Kidney glomerular epithelial cell (primary cell): ENCODE results near the gene KCNT1.

Source experiments
- DNase-seq: peaks from one replicate; lab custom pipeline; 2025; lab: John Stamatoyannopoulos, UW

KCNT1 gene

DNA sequence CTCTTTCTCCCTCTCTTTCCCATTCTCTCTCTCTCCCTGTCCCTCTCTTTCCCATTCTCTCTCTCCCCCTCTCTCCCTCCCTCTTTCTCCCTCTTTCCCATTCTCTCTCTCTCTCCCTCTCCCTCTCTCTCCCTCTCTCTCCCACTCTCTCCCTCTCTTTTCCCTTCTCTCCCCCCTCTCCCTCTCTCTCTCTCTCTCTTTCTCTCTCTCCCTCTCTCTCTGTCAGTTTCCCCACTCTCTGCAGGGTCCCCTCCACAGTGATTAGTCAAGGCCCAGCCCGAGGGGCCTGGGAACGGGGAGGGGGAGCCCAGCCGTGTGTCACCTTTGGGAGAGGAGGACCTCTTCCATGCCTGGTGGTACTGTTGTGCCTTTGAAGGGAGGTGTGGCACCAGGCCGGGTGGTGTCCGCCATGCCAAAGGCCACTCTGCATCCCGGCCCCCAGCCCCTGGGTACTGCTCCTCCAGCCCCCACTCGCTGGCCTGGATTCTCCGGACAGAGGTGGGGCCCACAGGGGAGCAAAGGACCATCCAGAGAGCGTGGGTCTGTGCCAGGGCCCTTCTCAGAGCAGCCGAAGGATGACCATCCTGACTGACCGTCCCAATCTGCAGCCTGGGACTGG, 25.4 kb downstream of the KCNT1 start:
- no peak for DNase-seq

DNA sequence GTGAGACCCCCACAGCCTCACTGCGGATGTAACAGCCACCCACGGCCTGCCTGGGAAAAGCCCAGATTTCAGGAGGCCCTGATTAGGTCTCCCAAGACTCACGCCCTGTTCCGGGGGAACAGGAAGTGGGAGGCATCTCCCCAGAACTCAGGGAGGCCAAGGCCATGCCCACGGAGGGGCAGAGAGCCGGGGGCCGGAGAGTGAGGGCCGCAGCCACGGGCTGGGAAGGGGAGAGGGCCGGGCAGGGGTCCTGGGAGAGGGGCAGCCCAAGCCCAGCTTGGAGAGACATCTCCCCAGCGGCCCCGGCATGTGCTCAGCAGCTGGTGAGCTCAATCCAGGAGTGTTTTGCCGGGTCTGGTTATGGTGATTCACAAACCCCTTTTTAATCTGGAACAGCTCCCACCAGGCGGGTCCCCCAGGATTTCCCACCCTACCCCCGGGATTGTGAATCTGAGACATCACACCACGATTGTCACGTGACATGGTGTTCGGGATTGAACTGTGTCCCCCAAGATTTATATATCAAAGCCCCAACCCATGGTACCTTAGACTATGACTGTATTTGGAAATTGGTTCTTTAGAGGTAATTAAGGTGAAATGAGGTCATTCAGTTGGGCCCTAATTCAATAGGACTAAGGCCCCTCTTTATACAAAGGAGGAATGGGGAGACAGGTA, 26.6 kb downstream of the KCNT1 start:
- DNase-seq, result no peak

DNA sequence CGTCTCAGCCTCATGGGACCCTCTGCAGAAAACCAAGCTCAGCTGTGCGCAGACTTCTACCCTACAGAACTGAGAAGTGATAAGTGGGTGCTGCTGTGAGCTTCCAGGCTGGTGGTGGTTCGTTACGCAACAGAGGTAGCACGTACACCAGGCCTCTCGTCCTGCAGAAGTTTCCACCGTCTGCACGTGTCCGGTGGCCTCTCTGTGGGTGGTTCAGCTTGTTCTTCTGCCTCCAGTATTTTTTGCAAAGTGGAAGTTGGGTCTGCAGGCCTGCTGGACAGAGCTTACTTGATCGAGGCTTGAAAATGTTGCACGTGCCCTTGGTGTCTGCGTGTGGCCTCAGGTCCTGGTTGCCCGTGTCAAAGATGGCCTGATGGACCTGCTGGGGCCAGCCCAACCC, 27.5 kb downstream of the KCNT1 start:
- no peak for DNase-seq

DNA sequence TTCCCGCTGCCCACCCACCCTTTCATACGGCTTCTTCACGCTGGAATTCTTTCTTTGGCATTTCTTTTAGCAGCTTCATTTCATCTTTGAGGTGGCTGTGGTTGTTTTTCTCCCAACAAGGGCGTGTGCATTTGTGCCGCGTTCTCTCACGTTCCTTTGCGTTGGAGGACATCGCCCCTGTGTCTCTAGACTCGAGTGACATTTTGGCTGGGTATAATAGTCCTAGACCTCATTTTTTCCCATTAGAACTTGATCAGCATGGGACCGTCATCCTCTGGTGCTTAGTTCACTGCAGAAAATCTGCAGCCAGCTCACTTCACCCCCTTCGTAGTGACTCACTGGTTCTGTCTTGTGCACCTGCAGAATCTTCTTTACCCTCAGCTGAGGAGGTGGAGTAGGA, 29.5 kb downstream of the KCNT1 start:
- DNase-seq, result no peak

DNA sequence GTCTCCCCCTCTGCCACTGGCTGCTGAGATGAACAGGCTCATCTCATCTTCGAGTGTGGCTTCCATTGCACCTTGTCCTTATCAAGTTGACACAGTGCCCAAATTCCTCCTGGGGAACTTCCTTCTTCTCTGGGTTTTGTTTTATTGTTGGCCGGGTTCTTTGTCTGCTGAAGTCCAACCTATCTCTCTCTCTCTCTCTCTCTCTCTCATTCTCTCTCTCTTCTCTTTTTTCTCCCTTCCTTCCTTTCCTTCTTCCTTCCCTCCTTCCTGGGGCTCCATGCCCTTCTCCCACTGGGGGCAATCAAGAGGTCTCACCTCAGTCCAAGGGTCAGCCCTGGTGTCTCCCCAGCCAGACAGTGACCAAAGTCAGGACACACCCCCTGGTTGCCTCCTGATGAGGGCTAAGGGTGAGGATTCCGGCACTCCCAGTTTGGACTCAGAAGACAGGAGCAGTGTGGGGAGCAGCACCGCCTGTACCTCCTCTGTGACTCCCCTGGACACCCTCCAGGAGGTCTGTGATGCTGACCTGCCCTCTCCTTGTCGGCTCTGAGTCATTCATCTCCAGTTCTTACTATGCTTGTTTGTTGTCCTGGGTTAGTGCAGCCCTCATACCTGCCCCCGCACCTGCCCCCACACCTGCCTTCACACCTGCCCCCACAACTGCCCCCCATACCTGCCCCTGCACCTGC, 30.7 kb downstream of the KCNT1 start:
- no peak for DNase-seq

DNA sequence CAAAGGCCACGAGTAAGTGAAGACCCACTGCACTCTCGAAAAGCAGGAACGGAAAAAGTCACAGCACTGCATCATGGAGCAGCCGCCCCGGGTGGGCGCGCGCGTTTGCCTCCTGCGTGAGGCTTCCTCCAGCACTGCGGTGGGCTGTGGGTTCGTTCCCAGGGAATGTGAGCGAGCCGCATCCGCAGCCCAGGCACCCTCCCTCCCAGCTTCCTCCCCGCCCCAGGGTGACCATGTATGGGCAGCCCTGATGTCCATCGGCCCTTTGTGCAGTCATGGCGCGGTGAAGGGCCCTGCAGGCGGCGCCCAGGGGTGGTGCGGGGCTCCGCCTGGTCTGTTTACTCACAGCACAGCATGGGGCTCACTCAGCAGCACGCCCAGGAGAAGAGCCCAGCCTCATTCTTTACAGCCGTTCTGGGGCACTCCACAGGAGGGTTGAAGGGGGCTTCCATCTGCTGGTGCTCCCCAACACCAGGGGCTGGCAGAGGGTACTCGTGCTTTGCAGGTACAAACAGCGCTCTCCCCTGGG, 32.7 kb downstream of the KCNT1 start:
- no peak for DNase-seq

DNA sequence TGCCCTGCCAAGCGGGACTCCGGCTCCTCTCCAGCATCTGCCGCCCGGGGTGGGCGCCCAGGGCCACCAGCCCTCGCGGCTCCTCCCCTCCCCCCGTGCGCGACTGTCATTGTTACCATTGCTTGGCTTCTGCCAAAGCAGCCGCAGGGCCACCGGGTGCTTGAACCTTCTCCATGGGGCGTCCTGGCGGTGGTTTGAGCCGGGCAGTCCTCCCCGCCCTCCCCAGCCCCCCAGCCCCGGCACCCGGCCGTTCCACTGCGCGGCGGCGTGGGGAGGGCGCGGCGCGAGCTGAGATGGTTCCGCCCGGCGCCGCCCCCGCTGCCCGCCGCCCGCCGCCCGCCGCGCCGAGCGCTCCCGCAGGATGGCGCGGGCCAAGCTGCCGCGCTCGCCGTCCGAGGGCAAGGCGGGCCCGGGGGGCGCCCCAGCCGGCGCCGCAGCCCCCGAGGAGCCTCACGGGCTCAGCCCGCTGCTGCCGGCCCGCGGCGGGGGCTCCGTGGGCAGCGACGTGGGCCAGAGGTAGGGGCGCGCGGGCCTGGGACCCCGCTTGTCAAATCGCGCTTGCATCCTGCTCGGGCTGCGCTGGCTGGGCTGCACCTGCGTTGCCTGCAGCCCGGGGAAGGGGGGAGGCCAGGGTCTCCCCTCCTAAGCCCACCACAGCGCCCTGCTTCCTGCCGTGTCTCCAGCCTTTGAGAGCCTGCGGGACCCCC, 34.4 kb downstream of the KCNT1 start:
- DNase-seq, result no peak

DNA sequence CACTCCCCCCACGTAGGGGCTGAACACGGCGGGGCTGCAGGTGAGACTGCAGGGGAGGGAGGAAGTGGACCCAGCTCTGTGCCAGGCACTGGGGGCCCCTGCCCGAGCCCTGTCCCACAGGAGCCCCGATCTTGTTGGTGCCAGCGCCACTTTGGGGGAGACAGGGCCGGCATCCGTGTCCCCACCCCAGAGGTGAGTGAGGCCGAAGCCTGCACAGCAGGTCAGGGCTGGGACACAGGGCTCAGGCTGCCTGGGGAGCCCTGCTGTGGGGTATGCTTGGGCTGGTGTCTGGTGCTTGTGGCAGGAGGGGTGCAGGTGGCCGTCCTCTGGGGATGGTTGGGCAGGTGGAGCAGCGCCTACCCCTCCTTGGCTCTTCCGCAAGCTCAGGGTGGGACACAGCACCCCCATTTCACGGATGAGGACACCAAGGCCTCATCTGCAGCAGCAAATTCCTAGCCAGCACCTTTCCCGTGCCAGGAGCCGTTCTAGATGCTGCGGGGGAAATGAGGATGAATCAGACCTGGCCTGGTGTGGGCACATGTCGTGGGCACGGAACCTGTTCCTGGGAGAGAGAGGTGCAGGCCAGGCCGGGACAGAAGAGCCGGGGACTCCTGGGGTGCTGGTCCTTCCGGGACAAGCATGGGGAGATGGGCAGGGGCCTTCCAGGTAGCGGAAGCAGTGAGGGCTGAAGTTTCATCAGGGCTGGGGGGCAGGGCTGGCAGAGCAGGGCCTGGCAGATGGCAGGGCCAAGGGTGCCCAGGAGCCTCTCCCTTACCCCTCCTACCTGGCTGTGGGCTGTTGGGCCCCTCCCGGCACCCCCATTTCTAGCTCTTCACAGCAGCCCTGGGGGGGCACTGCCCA, 35.2 kb downstream of the KCNT1 start:
- DNase-seq, result no peak

DNA sequence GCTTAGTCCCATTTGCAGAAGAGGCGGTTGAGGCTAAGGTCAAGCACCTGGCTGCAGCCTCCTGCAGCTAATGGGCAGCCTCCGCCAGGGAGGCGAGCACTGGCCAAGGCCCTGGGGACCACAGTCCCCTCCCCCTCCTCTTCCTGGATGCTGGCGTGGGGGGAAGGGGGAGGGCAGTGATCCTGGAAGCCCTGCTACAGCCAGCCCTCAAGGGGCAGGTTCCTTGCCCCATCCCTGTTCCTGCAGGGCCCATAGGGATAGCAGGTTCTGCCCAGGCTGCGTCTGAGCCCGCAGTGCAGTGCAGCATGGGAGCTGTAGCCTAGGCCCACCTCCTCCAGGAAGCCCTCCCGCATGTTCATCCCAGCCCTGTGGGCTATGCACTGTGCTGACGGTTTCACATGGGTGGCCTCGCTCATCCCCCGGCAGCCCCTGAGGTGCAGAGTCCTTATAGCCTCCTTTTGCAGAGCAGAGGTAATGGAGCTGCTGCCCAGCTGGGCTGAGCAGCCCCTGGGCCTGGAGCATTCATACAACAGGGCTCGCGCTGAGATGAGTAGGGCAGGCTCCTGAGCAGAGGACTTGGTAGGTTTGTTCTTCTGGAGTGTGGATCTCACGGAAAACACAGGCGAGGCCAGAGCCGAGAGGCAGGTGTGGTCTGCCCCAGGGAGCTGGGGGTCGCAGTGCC, 36.0 kb downstream of the KCNT1 start:
- no peak for DNase-seq

DNA sequence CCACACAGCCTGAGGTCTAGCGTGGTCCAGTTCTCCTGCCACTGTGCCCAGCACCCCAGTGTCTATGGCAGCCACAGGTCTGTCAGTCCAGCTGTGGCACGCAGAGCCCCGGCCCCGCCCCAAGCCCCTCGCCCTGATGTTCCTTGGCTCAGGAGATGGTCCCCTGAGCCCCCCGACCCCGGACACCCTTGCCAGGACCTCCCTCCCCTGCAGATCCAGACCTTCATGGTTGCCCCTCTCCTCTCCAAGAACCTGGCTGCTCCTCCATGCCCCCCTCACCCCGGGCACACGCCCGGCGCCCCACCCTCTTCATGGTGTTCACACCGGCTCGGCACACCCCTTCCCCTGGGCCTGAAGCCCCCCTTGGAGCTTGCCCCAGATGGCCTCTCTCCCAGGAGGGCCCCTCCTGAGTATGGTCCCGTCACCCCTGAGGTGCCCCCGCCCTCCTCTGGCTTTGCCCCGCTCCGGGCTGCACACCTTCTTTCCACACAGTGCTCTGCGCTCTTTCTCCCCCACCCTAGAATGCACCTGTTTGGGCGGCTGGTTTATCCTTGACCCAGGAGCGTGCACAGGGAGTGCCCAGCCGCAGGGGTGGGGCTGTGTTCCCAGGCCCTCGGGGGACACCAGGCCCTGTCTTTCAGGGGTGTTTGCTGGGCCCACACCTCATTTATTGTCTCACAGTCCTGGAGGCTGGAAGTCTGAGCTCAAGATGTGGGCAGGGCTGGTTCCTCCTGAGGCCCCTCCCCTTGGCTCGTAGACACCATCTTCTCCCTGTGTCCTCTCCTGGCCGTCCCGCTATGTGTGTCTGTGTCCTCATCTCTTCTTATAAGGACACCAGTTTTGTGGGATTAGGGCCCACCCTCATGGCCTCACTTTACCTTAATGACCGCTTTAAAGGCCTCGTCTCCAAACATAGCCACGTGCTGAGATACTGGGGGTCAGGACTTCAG, 37.6 kb downstream of the KCNT1 start:
- DNase-seq, result no peak

DNA sequence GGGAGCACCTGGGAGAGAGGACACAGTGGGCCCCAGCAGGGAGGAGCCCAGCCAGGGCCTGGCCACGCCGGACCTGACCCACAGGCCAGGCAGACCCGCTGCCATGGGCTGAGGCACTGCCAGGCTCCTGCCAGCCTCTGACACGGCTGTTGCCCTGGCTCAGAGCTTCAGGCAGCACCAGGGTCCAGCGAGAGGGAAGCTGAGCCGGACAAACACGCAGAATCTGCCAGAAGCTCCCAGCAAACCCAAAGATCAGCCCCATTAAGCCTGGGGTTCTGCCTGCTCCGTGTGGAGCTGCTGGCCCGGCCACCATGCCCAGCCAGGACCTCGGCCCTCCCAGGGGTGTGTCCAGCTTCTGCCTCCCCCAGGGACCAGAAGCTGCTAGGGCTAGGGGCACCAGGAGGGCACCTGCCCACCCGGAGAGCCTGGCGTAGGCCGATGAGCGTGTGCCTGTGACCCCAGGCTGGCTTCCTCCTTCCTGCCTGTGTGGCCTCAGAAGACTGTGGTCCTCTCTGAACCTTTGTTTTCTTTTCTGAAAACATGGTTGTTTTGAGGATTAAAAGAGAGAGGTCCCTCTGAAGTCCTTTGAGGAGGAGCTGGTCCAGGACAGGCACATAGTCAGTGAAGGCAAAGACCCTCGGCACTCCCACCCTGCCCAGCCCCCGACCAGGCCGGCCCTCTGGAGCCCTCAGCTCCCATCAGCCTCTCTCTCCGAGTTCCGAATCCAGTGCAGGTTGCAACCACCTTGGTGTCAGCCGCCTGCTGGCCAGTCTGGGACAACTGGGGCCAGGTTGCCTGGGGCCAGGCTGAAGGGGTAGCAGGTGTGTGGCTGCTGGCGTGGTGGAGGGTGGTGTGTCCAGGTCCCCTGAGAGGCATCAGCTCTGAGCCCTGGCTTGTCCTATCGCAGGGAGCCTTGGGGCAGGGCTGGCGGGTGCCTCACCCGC, 39.6 kb downstream of the KCNT1 start:
- DNase-seq, result no peak

DNA sequence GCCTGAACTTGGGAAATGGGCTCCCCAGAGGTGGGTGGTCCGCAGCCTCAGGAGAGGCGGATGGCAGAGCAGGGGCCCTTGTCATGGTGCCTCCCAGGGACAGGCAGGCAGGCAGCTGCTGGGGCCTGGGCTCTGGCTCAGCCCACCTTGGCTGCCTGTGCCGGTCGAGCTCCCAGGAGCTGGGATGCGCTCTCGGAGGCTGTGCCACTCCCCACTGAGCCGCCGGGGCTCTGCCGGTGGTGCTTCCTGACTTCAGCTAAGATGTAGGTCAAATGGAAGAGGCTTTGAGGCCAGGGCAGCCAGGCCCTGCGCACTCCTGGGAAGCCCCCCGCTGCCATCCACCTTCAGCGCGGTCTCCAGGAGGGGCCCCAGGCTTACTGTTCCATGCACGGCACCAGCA, 41.0 kb downstream of the KCNT1 start:
- DNase-seq, result no peak

DNA sequence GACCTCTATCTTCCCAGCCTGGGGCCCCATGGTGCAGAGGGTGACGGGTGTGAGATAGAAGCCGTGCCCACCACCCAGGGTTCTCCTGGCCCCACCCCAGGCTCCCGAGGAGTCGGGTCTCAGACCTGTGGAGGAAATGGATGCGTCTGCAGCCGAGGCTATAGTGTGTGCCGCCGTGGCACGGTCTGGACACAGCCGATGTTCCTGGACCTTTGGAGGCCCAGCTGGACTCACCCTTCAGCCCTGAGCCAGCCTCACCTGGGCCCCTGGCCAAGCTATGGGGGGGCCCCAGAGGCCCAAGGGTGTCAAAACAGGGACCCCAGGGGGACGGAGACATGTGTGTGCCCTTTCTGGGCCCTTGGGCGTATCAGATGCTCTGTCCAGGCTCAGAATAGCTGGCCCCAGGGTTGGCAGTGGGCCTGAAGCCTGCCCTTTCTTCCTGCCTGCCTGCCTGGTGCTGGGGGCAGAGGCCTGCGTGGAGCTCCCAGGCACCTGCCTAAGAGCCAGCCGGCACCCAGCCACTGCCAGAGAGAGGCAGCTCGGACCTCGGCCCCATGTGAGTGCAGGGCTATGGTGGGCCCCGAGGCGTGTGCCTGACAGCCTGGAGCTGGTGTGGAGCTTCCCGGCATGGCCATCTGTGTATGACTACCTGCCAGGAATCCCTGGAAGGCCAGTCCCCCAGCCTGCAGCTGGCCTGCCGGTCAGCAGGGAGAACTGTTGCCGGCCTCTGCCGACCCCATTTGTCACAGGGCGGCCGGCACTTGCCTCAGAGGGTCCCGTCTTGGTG, 41.8 kb downstream of the KCNT1 start:
- no peak for DNase-seq

DNA sequence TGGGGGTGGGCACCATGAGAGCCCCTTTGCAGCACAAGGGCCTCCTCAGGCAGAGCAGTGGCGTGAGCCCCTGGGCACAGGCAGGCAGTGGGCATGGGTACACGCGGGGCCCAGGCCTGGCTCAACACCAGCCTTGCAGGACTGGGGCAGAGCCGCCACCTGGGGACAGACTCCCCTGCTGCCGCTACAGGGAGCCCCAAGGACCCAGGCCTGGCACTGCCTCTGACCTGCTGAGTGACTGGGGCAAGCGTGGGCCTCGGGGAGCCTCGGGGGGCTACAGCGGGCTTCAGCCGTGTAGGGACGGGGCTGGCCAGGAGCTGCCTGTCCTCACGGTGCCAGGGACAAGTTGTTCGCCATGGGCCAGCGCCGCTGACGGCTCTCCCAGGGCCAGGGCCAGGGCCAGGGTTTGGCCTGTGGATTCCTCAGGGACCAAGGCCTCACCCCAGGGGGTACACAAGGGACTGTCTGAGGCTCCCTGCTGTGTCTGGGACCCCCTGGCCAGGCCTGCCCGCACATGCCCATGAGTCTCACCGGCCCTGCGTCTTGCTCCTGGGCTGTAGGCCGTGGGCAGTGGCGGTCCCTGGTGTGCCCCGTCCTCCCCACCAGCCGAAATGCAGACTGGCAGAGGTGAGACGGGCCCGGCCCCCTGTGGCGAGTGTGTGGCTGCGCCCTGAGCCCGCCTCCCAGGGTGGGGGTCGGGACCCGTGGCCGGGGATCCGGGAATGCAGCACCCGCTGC, 42.5 kb downstream of the KCNT1 start:
- DNase-seq, result no peak

DNA sequence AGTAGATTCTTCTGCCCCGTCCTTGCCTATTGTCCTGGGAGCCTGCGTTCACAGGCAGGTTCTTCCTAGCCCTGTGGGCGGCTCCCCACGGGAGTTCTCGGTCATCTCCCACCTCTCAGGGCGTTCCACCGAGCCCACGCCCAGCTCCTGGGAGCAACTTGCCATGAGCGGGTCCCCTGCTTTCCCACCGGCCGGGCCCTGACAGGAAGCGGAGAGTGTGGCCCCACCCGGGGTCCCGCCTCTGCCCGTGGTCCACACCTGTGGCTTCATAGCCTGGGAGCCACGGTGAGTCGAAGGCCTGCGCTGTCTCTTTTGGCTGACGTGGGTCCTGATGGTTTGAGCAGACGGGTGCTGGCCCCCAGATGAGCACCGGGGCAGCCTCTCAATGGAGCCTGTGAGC, 43.2 kb downstream of the KCNT1 start:
- no peak for DNase-seq

DNA sequence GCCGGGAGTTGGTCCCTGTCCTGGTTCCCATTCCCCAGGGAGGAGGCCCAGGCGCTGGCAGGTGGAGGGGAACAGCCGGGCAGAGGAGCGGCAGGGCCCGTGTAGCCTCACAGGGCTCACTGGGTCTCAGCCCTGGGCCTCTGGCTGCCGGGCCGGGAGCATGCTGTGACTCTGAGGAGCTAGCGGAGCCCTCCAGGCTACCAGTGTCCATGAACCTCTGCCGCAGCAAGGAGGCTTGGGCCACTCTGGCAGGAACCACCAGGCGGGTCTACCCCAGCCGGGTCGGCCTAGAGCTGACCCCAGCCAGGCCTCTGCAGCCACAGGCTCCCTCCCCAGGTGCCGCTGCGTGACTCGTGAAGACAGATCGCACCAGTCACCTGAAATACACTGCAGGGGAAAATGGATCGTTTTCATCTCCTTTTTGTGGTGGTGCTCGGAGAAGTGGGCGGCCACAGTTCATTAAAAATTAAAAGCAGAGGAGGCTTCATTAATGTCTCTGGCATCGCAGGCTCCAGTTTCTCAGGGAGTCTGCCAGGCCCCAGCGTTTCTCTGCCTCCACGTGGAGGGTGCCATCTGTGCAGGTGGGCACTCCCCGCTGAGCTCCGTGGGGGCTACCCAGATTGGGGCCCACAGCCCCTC, 43.8 kb downstream of the KCNT1 start:
- DNase-seq, result no peak

DNA sequence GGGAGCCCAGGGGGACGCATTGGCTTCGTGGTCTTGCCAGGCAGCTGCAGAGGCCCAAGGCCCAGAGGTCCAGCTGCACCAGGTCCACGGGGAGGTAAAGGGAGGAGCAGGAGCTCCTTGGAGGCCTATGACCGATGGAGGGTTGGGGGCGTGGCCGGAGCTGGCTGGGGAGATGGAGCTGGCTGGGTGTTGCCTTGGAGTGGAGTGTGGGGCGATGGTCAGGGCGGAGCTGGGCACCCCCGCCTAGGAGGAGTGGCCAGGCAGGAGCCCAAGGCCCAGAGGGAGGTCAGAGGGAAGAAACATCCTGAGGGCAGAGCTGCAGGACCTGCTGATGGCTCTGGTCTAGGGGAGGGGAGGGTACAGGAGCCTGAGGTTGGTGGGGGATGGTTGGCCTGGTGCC, 44.6 kb downstream of the KCNT1 start:
- no peak for DNase-seq
